SKM-1 treated with dmso at 0.1 percent for 144 hours (cell line): Measurements from ENCODE around the gene FOXL2NB.

Source experiments
- DNase-seq: peaks from one replicate; lab custom pipeline; 2025; ENCODE audit not compliant: unreplicated experiment; lab: John Stamatoyannopoulos, UW

FOXL2NB gene

GRCh38 chr3:138987181-138987580, 40.2 kb downstream of the FOXL2NB start:
- DNase-seq = no peak

- no peak for DNase-seq
Measured at GRCh38 chr3:138995706-138996105, 48.7 kb downstream of the FOXL2NB start.
